HG02870 (cell line): ENCODE measurements around the gene GINM1.

ENCODE experiments used
- ATAC-seq: cut with Tn5 transposase; IDR thresholded peaks from one replicate; pipeline ENCODE4 v1.9.1; 2021; ENCODE audit warnings: mild to moderate bottlenecking, moderate library complexity; ENCODE audit not compliant: unreplicated experiment

The GINM1 gene, protein sequence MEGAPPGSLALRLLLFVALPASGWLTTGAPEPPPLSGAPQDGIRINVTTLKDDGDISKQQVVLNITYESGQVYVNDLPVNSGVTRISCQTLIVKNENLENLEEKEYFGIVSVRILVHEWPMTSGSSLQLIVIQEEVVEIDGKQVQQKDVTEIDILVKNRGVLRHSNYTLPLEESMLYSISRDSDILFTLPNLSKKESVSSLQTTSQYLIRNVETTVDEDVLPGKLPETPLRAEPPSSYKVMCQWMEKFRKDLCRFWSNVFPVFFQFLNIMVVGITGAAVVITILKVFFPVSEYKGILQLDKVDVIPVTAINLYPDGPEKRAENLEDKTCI

GRCh38 chr6:149565527-149566409 is at the start of gene GINM1:
TSS of gene GINM1 (plus strand) at chr6:149566375. CDS start at chr6:149566415, 40 bp downstream.
- ATAC-seq: peak; percentile 74

DNA sequence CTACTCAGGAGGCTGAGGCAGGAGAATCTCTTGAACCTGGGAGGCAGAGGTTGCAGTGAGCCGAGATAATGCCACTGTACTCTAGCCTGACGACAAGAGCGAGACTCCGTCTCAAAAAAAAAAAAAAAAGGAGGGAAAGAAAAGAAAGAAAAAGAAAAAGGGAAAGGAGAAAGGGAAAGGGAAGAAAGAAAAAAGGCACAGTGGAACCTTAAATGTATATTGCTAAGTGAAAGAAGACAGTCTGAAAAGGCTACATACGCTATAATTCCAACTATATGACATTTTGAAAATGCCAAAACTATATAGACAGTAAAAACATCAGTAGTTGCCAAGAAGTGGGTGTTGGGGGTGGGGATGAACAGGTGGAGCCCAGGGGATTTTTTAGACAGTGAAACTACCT is 36.5 kb upstream of the GINM1 start:
- ATAC-seq: no peak

DNA sequence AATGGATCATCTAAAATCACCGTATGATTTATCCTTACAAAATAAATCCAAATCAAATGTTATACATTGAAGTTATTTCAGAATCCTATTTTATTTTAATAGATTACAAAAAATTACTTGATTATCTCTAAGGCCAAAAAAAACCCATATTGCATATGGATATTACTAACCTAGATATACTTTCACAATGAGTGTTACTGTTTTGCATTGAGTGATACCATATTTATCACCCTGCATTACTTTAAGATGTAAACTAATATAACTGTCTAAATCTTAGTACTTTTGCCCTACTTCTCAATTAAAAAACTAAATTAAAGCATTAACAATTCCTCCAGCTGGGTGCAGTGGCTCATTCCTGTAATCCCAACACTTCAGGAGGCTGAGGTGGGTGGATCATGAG is 31.4 kb upstream of the GINM1 start:
- no peak for ATAC-seq

DNA sequence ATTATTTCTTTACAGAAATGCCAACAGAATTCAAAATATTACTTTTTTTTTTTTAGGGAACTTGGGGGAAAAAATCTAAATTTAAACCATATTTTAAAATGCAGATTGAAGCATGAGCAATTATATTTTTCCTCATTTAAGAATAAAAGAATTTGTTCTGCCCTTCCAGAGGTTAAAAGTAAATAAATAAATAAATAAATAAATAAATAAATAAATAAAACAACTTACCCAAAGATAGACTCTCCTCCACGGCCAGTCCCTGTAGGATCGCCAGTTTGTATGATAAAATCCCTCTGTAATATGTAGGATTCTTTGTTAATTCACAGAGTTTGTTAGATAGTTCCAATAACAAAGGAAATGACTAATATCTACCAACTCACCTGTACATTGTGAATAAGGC is 25.0 kb upstream of the GINM1 start:
- ATAC-seq: no peak

DNA sequence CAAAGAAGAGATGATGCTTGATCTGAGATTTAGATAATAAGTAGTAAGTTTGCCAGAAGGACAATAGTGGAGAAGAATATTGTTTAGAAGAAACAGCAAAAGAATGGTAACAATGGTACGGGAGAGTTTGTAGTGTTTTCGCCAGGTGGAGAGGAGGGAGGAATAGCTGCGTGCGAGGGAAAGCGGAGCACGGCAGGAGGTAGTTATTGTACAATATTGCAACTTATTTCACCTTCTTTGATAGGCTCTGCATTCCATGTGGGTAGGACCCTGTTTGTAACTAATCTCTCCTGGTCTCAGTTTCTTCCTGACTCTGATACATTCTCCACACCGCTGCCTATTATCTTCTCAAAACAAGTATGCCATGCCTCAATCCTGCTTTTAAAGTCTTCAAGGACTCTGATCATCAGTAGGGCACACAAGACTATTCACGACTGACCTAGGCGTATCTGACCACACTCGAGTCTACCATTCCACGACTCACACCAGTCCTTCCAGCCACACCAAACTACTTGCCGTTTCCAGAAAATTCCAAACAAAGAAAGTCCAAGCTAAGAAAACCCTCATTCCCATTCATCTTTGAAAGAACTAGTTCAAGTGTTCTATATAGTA is 21.4 kb upstream of the GINM1 start:
- no peak for ATAC-seq

GRCh38 chr6:149545258-149545753 is 20.9 kb upstream of the GINM1 start:
- ATAC-seq: peak; percentile 12

DNA sequence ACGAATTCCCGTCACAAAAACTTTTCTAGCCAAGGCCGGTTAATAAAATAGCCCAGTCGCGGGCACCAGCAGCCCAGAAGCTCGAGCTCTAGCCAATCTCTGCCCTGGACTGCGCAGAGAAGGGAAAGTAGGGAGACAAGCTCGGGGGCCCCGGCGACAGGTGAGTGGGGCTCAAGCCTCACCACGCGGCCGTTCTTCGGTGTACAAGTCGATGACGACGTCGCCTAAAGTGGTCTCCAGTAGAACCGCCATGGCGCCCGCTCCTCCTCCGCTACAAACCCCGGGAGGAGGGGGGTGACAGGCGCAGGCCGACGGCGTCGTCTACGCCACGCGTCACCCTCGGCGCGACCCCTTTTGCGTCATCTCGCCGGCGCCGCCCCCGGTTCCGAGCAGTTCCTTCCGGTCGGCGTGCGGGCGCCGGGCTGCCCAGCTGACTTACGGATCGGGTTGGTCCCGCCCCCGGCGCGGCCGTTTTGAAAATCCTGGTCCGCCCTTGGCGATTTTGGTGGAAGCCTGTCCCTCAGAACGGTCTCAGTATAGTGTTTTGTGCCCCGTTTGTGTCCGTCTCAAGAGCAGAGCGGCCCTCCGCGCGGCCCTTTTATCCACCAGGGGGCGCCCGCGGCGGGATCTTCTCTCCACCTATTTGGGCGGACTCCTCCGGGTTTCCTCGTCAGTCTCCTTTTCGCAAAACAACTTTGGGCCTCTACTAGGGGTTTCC is 20.3 kb upstream of the GINM1 start, which contains the start of gene PPIL4:
TSS of gene PPIL4 (minus strand) at position 290 of the 718 bp plus-strand sequence. CDS start at position 252, 38 bp downstream.
- ATAC-seq: peak; percentile 87

DNA sequence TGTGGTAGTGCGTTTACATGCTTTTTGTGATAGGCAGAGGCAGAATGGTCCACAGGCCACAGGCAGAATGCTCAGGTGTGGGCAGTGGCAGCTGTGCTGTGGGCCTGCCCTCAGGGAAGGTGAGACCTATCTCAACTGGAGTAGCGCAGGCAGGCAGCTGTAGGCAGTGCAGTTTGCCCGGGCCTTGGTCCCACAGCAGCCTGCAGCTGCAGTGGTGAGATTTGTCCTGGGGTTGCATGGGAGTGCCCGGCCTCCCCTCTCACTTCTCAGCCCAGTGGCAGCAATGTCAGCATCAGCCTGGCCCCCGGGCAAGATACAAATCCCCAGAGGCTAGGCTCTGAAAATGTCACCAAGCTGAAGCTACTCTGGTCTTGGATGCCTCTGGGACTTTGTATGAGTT is 14.3 kb upstream of the GINM1 start:
- no peak for ATAC-seq

GRCh38 chr6:149558029-149558428 is 8.1 kb upstream of the GINM1 start:
- no peak for ATAC-seq

DNA sequence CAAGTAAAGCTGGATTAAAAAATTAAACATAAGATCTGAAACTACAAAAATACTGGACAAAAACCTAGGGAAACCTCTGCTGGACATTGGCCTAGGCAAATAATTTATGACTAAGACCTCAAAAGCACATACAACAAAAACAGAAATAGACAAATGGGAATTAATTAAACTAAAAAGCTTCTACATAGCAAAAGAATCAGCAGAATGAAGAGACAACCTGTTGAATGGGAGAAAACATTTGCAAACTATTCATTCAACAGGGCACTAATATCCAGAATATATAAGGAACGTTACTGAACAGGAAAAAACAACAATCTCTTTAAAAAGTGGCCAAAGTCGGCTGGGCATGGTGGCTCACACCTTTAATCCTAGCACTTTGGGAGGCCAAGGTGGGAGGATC is 6.8 kb upstream of the GINM1 start:
- ATAC-seq: no peak

DNA sequence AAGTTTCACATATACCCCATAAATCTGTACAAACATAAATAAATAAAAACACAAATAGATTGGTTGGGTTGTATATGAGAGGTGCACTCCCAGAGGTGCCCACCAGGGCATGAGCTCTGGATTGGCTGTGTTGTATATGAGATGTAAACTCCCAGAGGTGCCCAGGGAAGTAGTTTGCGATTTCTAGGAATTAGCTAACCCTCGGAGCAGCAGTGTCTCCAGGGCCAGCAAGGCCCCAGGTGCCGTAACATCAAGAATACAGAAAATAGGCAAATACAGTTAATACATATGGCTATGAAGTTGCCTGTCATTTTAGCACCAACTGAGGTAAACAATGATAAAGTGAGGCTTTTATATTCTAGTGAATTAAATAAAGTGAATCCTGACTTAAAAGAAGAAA is 5.4 kb upstream of the GINM1 start:
- no peak for ATAC-seq

DNA sequence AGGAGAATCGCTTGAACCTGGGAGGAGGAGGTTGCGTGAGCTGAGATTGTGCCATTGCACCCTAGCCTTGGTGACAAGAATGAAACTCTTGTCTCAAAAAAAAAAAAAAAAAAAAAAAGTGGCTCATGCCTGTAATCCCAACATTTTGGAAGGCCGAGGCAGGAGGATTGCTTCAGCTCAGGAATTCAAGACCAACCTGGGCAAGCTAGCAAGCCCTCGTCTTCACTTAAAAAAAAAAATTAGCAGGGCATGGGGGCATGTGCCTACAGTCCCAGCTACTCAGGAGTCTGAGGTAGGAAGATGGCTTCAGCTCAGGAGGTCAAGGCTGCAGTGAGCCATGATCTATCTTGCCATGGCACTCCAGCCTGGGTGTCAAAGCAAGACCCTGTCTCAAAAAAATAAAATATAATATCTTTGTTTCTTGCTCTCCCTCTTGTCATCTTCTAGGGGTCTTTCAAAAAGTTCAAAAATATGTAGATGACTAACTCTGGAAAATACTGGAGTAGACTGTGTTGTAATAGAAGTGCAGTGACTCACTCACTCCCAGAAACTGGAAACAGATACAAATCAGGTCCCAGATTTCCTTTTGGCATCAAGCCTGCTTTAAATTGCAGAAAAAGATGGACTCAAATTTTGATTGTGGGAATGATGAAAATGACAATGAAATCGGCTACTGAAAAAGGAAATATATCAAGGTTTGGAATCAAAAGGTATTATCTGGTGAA is 2.8 kb upstream of the GINM1 start:
- ATAC-seq: no peak

DNA sequence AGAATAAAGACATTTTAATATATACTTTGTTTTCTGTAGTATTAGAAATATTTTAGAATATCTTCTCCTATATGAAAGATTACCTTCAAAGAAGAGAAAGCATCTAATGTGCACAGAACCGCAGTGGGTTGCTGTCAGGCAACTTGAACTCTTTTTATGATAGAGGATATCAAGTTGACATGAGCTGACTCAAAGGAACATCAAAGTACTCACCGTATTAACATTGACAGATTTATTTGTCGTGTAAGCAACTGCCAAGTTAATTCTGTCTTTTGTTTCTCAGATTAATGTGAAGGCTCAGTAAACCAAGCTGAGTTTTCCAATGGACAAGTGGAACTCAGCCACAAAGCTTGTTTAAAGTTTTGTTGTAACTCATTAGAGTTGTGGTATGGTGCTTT is 2.2 kb upstream of the GINM1 start:
- ATAC-seq: no peak

DNA sequence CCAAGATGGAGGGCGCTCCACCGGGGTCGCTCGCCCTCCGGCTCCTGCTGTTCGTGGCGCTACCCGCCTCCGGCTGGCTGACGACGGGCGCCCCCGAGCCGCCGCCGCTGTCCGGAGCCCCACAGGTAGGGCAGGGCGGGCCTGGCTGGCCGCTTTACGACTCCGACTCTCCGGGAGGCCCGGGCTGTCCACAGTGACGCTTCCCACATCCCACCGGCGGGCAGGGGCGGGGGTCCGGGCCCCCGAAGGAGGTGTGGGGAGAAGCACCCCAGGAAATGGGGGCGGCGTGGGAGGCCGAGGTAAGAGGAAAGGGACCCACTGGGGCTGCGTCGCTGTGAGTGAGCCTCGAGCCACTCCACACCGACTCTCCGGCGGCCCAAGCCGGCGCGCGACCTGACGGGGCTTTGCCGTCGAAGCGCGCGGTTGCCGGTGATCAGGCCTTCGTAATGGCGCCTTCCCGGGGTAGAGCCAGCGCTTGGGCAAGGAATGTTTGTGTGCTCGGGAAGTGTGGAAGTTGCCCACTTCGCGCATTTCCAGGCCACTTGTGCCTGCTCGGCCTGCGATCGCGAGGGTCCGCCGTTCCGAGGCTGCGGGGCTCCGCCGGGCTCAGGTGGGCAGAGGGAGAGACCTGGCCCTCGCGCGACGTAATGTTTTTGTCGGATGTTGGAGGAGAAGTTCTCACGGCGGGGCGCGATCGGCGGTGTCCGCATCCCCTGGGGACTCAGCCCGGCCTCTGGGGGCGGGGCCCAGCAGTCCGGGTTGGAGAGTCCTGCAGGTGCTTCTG is 427 bp downstream of the GINM1 start:
- peak; percentile 10 for ATAC-seq

DNA sequence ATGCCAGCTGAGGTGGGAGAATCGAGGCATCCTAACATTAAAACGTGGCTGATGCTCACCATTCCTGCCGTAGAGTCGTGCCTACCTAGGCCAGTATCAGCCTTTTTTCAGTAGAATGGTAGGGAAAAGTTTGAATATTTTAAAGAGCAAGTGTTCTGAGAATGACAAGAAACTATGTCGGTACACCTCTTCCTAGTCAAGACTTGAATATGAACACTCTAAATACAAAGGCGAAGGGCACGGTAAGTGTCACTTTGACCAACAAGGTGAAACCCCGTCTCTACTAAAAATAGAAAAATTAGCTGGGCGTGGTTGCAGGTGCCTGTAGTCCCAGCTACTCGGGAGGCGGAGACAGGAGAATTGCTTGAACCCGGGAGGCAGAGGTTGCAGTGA is 1.0 kb downstream of the GINM1 start:
- ATAC-seq: no peak

DNA sequence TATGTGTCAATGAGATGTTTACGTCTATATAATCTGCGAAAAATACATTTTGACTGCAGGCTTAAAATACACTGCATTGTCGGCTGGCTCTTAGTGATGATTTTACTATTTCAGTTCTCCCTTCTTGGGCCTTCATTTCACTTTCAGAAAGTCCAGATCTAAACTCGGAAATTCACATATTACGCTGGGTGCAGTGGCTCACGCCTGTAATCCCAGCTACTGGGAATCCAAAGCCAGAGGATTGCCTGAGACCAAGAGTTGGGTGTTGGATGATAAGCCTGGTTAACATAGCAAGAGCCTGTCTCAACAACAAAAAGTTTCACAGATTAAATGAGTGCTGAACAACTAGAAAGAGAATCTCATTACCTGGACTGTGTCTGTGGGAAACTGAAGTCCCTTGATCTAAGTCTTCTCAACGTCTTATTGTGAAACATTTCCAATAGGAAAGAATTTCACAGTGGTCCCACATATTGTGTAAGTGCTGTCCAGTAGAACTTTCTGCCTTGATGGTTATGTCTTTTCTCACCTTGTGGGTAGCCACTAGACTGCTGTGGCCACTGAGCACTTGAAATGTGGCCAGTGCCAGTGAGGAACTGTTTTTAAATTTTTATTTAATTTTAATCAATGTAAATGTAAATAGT is 1.9 kb downstream of the GINM1 start:
- ATAC-seq: no peak

DNA sequence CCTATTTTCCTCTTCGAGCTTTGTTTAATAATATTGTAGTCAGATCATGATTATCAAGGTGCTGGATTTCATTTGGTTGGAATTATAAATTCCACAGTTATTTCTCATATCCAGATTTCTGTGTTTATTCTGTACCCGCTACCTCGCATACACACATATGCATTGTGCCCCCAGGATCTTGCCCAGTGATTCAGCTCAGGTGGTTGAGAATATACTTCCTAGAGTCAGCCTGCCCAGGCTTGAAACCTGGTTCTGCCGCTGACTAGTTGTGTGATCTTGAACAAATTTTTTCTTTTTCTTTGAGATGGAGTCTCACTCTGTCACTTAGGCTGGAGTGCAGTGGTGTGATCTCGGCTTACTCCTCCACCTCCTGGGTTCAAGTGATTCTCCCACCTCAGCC is 14.7 kb downstream of the GINM1 start:
- ATAC-seq: no peak

DNA sequence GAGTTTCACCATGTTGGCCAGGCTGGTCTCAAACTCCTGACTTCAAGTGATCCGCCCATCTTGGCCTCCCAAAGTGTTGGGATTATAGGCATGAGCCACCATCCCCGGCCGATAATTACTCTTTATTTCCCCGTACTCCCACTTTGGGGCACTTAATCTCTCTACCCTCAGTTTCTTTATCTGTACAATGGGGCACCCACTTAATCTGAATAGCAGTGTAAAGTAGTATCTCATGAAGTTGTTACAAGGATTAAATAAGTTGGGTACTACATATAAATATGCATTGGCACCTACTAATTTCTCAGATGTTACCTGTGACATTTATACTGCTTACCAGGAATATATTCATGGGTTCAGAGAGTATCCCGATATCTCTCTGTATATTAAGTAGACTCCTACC is 15.2 kb downstream of the GINM1 start:
- no peak for ATAC-seq

- ATAC-seq: no peak
Measured at GRCh38 chr6:149586149-149586548, 20.0 kb downstream of the GINM1 start.
